CD4-positive, alpha-beta T cell treated with Interleukin-12 subunit alpha and Interleukin-12 subunit beta, for 1 hour (primary cell): ENCODE measurements around the gene STAB1.

Source experiments
- DNase-seq: peaks from one replicate; pipeline ENCODE4 v3.0.0-alpha.2; 2020

STAB1 gene, protein sequence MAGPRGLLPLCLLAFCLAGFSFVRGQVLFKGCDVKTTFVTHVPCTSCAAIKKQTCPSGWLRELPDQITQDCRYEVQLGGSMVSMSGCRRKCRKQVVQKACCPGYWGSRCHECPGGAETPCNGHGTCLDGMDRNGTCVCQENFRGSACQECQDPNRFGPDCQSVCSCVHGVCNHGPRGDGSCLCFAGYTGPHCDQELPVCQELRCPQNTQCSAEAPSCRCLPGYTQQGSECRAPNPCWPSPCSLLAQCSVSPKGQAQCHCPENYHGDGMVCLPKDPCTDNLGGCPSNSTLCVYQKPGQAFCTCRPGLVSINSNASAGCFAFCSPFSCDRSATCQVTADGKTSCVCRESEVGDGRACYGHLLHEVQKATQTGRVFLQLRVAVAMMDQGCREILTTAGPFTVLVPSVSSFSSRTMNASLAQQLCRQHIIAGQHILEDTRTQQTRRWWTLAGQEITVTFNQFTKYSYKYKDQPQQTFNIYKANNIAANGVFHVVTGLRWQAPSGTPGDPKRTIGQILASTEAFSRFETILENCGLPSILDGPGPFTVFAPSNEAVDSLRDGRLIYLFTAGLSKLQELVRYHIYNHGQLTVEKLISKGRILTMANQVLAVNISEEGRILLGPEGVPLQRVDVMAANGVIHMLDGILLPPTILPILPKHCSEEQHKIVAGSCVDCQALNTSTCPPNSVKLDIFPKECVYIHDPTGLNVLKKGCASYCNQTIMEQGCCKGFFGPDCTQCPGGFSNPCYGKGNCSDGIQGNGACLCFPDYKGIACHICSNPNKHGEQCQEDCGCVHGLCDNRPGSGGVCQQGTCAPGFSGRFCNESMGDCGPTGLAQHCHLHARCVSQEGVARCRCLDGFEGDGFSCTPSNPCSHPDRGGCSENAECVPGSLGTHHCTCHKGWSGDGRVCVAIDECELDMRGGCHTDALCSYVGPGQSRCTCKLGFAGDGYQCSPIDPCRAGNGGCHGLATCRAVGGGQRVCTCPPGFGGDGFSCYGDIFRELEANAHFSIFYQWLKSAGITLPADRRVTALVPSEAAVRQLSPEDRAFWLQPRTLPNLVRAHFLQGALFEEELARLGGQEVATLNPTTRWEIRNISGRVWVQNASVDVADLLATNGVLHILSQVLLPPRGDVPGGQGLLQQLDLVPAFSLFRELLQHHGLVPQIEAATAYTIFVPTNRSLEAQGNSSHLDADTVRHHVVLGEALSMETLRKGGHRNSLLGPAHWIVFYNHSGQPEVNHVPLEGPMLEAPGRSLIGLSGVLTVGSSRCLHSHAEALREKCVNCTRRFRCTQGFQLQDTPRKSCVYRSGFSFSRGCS (N-terminal part only)

DNA sequence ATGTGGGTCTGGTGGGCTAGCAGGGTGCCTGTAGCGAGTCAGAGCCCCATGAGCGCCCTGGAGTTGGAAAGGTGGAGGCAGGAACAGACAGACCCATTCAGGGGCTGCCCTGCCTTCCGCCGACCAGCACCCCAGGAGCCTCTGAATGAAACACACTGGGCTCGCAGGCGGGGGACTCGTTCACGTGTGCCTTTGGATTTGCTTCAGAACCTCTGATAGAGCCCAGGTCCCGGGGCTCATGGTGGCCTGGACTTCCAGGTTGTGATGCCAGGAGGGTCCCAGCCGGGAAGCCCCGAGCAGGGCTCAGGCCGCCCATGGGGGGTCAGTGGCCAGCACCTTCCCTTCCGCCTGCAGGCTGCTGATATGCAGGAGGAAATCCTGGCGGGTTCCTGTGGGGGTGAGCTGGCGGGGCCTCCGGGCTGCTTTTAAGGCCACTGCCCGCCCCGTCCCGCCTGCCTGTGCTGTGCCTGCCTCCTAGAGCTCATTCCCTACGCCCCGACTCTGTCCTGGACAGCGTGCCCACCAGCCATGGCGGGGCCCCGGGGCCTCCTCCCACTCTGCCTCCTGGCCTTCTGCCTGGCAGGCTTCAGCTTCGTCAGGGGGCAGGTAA, at the start of gene STAB1:
STAB1 (plus strand) TSS at position 453 of the 610 bp plus-strand sequence; CDS start at position 529, 76 bp downstream.
- DNase-seq = no peak

DNA sequence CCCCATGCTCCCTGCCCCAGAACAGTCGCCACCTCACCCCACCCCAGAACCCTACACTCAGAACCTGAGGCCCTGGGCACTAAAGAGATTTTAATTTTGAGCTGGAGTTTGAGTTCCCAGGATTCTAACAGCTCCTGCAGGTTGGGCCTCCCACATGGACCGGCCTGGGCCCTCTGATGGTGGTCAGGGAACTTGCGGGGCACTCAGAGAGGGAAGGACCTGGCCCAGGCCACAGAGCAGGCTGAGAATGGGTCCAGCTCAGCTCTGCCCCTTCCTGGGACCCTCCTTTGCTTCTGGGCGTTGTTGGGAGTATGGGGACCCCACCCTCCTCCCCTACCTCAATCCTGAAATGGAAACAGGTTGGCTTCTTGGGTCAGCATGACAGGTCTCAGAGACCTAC, 49.1 kb upstream of the STAB1 start:
- DNase-seq = no peak

DNA sequence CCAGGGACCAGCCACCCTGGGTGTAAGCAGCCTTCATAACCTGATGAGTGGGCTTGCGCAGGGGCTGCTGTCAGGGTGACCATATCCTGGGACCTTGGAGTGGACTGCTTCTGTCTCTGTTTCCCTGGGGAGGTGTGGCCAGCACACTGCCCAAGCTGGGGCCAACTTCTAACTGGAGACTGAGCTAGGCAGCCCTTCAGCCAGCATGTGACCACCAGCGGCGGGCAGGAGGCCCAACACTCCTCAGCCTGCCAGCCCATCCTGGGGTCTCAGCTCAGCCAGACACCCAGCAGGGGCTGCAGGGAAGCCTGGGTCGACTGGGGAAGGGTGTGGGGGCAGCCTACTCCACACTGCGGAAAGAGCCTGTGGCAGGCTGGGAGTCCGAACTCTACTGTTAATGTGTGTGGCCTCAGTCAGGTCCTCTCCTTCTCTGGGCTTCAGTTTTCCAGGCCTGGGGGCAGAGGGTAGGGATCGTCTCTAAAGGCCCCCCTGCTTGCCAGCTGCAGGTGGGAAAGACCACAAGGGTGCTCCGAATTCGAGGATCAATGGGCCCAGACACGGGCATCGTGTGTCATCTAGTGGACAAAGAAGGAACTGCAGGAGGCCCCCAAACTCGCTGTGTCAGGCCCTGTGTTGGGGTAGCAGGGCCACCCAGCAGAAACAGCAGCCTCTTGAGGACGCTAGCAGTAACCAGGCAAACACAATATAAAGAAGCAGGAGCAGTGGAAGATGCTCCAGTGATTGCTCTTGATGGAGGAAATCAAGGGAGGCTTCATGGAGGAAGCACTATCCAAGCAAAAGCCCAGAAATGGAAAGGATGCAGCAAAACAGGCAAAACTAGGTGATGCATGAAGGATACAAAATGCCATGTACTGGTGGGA, 48.3 kb upstream of the STAB1 start:
- DNase-seq = peak; percentile 82

DNA sequence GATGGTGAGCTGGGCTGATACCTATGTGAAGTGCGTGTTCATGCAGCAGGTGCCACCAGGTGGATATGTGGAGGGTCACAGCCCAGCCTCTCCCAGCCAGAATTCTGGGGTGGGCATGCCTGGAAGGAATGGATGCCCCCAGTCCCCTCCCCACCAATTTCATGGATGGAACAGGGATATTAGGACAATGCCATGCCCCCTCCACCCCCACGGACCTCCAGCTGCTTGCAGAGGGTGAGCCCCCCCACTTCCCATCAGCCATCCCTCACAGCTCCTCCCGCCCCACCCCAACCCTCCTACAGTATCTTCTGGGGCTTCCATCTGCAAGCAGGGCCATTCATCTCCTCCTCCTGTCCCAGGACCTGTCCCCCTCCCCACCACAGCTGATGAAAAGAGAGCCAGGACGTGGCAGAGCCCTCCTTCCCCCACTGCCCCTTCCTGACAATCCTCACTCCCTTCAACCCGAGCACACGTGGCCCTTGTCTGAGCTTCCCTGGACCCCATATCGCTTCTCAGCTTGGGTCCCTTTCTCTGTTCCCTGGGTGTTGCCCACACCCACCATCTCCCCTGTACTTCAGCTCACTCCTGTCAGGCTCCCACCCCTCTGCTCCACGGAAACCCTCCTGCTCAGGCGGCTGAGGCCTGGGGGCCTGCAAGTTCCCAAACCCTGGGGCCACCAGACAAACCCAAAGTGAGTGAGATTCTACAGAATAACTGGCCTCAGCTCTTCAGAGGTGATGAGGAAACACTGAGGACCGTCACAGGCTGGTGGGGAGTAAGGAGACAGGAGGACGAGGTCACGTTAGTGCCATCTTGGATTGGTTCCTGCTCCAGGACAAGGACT, 47.4 kb upstream of the STAB1 start:
- DNase-seq = no peak

DNA sequence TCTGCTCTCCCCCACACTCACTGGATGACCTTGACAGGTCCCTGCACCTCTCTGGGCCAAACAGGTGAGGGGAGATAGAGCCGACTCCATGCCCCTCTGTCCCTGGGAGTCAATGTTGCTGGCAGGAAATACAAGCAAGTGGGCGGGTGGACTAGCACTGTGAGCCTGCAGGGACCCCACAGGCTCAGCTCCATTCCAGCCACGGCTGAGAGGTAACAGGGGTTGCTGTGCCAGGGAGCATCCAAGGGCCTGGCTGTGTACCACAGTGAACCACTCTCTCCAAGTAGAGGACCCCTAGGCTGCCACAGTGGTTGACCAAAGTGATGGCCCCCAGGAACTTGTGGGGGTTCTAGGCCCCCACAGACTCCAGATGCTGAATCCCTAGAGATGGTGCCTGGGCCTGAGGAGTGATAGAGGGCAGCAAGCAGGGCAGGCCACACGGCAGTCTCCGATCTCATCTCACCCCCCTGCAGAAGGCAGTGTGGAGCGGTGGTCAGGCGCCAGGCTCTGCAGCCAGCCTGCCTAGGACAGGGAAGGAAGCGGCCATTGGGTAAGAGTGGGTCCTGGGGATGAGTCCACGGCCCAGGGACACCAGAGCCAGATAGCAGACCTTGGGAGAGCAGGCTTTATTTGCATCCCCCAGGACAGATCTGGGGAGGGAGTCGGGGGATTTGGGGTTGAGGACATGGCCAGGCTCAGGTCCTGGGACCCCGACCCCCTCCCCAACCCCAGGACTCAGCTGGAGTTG, 44.5 kb upstream of the STAB1 start:
- DNase-seq = no peak

DNA sequence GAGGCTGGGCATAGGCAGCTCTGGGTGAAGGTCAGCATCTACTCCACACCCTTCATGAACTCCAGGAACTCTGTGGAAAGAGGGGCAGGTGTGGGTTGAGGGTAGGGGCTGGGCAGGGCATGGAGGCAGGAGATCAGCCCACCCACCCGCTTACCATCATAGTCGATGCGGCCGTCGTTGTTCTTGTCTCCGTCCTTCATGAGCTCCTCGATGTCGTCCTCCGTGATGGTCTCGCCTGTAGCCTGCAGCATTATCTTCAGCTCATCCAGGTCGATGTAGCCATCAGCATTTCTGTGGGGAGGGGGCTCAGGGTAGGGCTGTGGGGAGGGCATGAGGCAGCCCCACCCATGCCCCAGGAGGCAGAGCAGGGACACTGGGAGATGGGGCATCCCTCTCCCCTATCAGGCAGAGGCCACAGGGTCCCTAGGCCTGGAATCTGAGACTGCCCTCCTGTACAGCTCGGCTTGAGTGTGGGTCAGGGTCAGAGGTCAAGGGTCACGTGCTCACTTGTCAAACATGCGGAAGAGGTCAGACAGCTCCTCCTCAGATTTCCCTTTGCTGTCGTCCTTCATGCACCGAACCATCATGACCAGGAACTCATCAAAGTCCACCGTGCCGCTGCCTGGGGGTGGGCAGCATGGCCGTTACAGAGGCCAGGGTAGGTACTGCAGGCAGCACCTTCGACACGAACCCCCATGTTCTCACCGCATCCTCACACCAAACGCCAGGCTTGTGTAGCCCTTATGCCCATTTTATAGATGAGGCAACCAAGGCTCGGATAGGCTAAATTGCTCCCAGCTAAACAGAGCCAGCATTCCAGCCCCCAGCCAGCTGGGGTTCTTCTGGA, 43.7 kb upstream of the STAB1 start:
- no peak for DNase-seq

DNA sequence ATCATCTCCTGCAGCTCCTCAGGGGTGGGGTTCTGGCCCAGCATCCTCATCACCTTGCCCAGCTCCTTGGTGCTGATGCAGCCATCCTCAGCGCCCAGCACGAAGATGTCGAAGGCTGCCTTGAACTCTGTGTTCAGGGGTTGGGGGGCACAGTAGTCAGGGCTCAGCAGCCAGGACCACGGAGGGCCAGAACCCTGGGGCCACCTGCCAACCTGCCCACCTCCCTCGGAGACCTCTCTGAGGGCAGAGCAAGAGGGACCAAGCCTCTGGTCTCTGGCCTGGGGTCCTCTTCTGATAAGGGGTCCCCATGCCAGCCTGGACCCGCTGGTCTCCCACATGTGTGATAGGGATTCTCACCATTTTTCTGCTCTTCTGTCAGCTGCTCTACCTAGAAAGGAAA, 43.0 kb upstream of the STAB1 start:
- DNase-seq = no peak

DNA sequence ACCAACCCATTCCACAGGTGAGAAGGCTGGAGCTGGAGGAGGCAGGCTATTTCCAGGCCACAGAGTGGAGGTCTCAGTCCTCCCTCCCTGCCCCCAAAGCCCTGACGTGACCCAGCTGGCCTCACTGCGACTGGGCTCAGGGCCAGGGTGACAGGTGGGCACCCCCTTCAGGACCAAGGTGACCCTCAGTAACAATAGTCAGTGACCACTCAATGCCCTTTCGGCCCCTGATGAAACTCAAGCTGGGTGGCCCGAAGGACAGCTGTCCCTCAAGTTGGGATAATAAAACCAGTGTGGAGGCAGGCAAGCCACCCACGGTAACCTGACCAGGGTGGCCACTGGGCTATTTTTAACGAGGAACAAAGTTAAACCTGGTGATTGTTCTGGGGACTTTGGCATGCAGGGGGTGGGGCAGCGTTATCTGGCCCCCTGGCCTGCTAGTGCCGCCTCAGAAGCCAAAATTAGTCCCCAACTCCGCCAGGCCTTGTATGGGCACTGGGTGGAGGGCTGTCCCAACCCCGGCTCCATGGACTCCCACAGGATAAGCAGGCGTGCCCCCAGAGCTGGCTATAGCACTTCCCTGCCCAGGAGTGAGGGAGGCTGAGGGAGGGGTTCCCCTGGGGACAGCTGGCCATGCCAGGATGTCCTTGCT, 42.4 kb upstream of the STAB1 start:
- DNase-seq = no peak

DNA sequence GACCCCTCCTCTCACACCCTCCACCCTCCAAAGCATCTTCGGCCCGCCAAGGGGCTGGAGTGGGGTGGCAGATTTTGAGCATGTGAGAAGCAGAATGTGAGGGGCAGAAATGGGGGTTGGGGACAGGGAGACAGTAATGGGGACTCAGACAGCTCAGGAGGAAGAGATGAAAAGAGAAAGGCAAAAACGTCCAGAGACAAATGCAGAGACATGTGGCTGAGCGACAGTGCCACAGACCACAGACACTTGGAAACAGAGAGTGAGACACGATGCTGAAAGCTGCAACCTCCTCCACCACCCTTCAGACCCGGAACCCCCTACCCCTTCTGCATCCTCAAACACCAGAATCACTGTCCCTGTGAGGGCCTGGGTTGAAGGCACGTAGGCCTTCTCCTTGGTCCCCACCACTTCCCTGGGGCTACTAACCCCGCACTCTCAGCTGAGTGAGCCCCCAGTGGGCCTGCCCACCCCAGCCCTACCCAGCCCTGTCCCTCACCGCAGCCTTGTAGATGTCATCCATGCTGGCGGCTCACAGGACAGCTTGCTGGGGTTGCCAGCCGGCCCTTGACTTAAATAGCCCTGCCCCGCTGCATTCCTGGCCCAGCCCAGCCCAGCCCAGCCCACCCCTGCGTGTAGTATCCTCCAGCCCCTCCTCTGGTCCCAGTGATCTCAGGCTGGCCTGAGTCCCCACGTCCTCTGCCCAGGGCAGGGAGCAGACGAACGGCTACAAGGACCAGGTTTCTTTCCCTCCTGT, 41.5 kb upstream of the STAB1 start, which contains the start of gene TNNC1:
TNNC1 (minus strand) TSS at position 546 of the 754 bp plus-strand sequence; CDS start at position 520, 26 bp downstream.
- DNase-seq = no peak

DNA sequence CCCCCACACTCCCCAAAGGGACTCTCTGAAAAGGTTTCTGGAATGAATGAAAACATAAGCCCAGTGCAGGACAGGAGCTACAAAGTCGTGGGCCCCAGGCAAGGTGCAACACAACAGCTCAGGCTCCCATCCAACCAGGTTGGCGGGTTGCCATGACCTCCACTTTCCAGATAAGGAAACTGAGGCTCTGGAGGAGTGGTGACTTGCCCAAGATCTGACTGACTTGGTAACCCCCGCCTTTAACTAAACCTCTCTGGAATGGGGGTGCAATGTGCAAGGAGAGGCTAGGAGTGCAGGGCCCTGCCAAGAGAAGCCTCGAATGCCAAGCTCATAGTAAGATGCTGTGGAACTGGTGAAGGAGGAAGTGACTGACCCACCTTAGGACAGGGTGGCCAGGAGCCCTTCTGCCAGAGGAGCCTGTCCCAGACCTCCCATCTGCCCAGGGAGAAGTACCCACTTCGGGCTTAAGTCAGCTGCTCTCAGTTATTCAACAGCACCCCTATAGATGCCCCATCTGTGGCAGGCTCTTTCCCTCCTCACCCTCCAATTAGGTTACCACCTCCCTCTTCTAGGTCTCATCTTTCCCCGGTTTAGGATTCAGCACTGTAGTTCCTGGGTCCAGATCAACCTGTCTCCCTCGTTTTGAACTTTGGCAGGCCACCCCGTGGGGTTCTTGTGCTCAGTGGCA, 40.7 kb upstream of the STAB1 start:
- no peak for DNase-seq

DNA sequence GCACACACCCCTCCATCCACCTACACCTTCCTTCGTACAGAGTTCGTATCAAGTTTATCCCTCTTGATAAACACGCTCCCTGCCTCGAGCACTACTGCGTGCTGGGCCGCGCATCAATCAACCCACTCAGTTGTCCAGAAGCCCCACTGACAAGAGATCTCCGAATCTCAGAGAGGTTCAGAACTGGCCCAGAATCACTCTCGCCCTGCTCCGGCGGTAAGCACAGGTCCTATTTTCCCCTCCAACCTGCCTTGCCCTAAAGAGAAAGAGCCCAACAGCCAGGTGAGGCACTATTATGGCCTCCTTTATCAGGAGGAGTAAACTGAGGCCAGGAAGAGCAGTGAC, 40.2 kb upstream of the STAB1 start:
- DNase-seq = no peak

DNA sequence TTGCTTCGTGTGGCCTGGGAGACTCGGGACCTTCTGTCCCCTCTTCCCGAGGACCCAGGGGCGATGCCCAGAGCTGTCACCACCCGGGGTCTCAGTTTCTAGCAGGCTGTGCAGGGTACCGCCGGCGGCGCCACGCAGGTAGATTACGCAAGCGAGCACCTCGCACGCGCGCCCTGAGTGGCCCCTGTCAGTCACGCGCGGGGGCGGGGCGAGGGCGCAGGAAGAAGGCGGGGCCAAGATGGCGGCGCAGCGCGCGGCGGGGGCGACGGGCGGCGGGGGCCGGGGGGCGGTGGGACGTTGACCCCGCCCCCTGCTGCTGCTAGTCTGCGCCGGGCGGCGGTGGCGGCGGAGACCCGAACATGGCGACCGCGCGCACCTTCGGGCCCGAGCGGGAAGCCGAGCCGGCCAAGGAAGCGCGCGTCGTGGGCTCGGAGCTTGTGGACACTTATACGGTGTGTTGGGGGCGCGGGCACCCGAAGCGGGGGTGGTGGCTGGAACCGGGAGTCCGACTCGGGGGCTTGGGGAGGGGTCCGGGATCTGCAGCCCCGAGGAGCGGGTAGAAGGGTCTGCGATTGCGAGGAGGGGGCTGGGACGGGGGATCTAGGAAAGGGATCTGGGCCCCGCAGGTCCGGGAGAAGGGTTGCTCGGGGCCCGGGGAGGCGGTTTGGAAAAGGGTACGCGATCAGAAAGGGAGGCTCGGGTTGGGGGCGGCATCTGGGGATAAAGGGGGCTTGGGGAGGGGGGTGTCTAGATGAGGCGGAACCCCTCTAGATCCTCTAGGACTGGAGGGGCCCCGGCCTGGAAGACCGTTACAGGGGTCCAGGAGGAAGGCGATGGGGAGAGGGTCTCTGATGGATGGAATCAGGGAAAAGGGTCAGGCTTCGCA, 39.6 kb upstream of the STAB1 start, which contains the start of gene NISCH:
NISCH (plus strand) TSS at position 322 of the 886 bp plus-strand sequence; CDS start at position 360, 38 bp downstream.
- peak; percentile 97 for DNase-seq

DNA sequence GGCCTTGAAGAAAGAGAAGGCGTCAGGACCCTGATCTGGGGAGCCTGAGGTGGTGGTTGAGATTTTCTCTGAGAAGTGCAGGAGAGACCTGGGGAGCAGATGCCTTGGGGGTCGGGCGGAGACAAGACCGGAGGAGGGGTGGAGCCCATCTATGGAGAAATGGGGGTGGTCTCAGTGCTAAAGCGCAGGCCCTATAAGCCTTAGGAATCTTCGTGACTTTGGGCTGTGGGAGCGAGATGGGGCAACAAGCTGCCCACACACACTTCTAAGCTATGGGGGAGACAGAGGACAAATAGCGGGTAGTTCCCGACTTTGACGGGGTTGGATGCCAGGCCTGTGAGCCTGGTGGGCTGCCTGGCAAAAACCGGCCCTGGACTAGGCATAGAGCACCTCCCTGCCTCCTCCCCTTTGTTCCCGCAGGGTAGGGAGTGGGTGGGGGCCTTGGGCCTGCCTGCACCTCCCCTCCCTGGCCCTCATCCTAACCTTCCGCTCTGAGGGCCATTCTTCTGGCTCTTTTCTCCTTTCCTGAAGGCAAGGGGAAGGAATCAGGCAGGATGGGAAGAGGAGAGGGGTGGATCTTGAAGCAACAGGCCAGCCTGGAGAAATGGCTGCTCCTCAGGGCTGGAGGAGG, 38.9 kb upstream of the STAB1 start:
- DNase-seq = no peak

DNA sequence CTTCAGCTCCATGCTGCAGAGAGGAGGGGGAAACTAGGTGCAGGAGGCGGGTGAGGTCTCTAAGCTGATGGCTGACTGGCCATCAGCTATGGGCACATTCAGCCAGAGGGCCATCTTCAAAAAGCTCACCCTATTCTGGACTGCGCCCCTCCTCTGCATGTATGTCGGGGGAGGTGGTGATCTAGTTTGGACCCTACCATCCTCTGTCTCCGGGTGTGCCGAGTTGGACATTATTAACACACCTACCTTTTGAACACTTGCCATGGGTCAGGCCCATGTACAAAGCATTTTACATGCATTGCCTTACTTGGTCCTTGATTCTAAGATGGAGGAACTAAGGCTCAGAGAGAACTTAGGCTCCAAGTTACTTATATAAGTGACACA, 38.3 kb upstream of the STAB1 start:
- no peak for DNase-seq
